Right lobe of liver (tissue), 4 donors: ENCODE measurements around the gene ADAMTSL5.

Source experiments
- POLR2A ChIP-seq: fragments of 450-650 bp; IDR thresholded peaks from one replicate; pipeline ENCODE4 v1.6.1; 2017; ENCODE audit warnings: antibody characterized with exemption, mild to moderate bottlenecking
- TF ChIP-seq, protein P1 (sequence below), 4 donors: fragments of 200-600 bp in 3 of 4; fragments of 450-650 bp in 1 of 4; IDR thresholded peaks; one replicate each; pipeline versions ENCODE4 v1.5.1 to v1.8.0; 2016 to 2022; ENCODE audit warnings: antibody characterized with exemption in 4 of 4, mild to moderate bottlenecking in 2 of 4
- donor health status: DM: no; HTN: no; CAD: no.
- donor health status: DM: no; HTN: no; CAD: no.
- donor health status: DM: no; HTN: yes; CAD: no.

DNA sequence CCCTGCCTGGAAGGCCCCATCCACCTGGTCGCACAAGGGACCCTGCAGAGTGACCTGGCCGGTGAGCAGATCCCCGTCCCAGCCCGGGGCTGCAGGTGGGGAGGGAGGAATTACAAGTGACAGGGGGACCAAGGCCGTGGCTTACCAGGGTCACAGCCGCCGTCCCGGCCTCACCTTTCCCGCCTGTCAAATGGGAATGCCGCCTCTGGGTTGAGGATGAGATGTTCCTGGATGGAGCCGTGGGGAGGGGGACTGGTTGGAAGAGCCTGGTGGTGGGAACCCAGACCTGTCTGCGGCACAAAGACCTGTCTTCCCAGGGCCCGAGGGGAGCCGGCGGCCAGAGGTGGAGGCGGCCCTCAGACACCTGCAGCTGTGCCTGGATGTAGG, 16.6 kb upstream of the ADAMTSL5 start:
- TF ChIP-seq, protein P1, sequence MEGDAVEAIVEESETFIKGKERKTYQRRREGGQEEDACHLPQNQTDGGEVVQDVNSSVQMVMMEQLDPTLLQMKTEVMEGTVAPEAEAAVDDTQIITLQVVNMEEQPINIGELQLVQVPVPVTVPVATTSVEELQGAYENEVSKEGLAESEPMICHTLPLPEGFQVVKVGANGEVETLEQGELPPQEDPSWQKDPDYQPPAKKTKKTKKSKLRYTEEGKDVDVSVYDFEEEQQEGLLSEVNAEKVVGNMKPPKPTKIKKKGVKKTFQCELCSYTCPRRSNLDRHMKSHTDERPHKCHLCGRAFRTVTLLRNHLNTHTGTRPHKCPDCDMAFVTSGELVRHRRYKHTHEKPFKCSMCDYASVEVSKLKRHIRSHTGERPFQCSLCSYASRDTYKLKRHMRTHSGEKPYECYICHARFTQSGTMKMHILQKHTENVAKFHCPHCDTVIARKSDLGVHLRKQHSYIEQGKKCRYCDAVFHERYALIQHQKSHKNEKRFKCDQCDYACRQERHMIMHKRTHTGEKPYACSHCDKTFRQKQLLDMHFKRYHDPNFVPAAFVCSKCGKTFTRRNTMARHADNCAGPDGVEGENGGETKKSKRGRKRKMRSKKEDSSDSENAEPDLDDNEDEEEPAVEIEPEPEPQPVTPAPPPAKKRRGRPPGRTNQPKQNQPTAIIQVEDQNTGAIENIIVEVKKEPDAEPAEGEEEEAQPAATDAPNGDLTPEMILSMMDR (IDR thresholded peaks at IDR 0.05) = no peak
- no peak for TF ChIP-seq POLR2A
